A549 (cell line): ENCODE measurements around the gene NANOGP8.

Experiments used
- CHD4 ChIP-seq: fragments of 200-600 bp; sonication (generic); IDR thresholded peaks from 2 replicates; pipeline ENCODE4 v1.6.1; 2016; ENCODE audit warnings: antibody characterized with exemption, mild to moderate bottlenecking, borderline replicate concordance
- CTCF ChIP-seq: fragments of >200 bp; sonication (Bioruptor Twin); formaldehyde crosslinking; IDR thresholded peaks from 3 replicates; pipeline ENCODE4 v1.5.1; 2016
- EP300 ChIP-seq, 2 experiments: fragments of >200 bp; sonication (Bioruptor Twin); formaldehyde crosslinking; IDR thresholded peaks; 2 replicates in 1 of 2; 3 replicates in 1 of 2; pipeline ENCODE4 v1.6.1; 2016 to 2017
- HOXA7 ChIP-seq: fragments of 250-450 bp; sonication (Bioruptor Pico); IDR thresholded peaks from 2 replicates; pipeline ENCODE4 v1.5.0; 2020; ENCODE audit warnings: mild to moderate bottlenecking, moderate library complexity
- MYC ChIP-seq: IDR thresholded peaks from 2 replicates; pipeline ENCODE4 v1.6.1; 2012; ENCODE audit warnings: mild to moderate bottlenecking, inconsistent platforms, low read length, improper control_type of control experiment, borderline replicate concordance
- NPAS2 ChIP-seq: fragments of 250-450 bp; sonication (Bioruptor Pico); IDR thresholded peaks from 2 replicates; pipeline ENCODE4 v1.8.0; 2022; ENCODE audit warnings: mild to moderate bottlenecking, moderate library complexity, borderline replicate concordance
- PHF8 ChIP-seq: fragments of 200-600 bp; sonication (generic); IDR thresholded peaks from 2 replicates; pipeline ENCODE4 v1.6.1; 2016; ENCODE audit warnings: low read depth, mild to moderate bottlenecking, antibody characterized with exemption, moderate library complexity, borderline replicate concordance
- POLR2A ChIP-seq: IDR thresholded peaks from 2 replicates; pipeline ENCODE4 v1.6.1; 2012; ENCODE audit warnings: mild to moderate bottlenecking, low read length
- SREBF2 ChIP-seq: fragments of 450-650 bp; IDR thresholded peaks from 2 replicates; pipeline ENCODE4 v1.6.1; 2014; ENCODE audit warnings: mild to moderate bottlenecking, moderate library complexity

- TF ChIP-seq POLR2A, result no peak
- TF ChIP-seq CTCF, result no peak
- no peak for TF ChIP-seq MYC
- TF ChIP-seq PHF8, result no peak
- TF ChIP-seq SREBF2, result no peak
- TF ChIP-seq NPAS2, result no peak
- no peak for TF ChIP-seq HOXA7 (CRISPR knock-in tag)
- TF ChIP-seq CHD4, result no peak
- no peak for TF ChIP-seq EP300 (IDR thresholded peaks at IDR 0.05)
Observed at GRCh38 chr15:35107122-35107521, 22.0 kb upstream of the NANOGP8 start.
